ENCODE data around the gene SLC7A6. TPM values are rescaled to one million over a fixed set of nuclear protein-coding genes. Genes with fewer than 3 reads are reported as not detected.
A peak's percentile ranks its signal among the peaks of the same experiment; 100 is the strongest.

The SLC7A6 gene
- total RNA-seq, 6 experiments from 2014 or later, result 1.6 to 9.6 (median 4.5) TPM

GRCh38 chr16:68289202-68289601 lies 24.9 kb downstream of the SLC7A6 start:
- intact Hi-C loops (cut with DNase I), result no loop called here
- H3K36me3 ChIP-seq, result no peaks in the 10 kb centered on the region
- no peak for DNase-seq
- no peak for TF ChIP-seq POLR2A (IDR thresholded peaks at IDR 0.05)
- no peak for TF ChIP-seq CTCF (IDR thresholded peaks at IDR 0.05)
- no peaks in the 10 kb centered on the region for H3K27me3 ChIP-seq
- H3K4me3 ChIP-seq, result no peak overlapping the region
- H3K27ac ChIP-seq, result no peak overlapping the region
- no peaks in the 10 kb centered on the region for H3K9me3 ChIP-seq
- peaks cover 0 to 4% (median 0%) of the 10 kb centered on the region in 4 donors for H3K4me1 ChIP-seq
- WGBS (ENCODE audit: insufficient coverage, low coverage, low lambda C conversion rate, missing lambda C conversion rate), result 100% methylated on average over 1 of the region's 2 CpGs
- ATAC-seq, result no peak

GRCh38 chr16:68289621-68290329 lies 25.4 kb downstream of the SLC7A6 start:
- no peak for DNase-seq
- H3K27me3 ChIP-seq, result no peaks in the 10 kb centered on the region
- 60% methylated on average over 4 of the region's 4 CpGs for WGBS (ENCODE audit: insufficient coverage, low coverage, low lambda C conversion rate, missing lambda C conversion rate)
- H3K9me3 ChIP-seq, result no peaks in the 10 kb centered on the region
- peaks cover 0 to 4% (median 0%) of the 10 kb centered on the region in 4 donors for H3K4me1 ChIP-seq
- H3K36me3 ChIP-seq, result no peaks in the 10 kb centered on the region
- TF ChIP-seq CTCF (IDR thresholded peaks at IDR 0.05) (no peak), POLR2A (IDR thresholded peaks at IDR 0.05) (no peak)
- H3K4me3 ChIP-seq, result no peak overlapping the region
- intact Hi-C loops (cut with DNase I), result no loop called here
- ATAC-seq, result peak in 3 of 4 donors; percentile 30 to 35 (median 32)
- H3K27ac ChIP-seq, result no peak overlapping the region

- TF ChIP-seq POLR2A (IDR thresholded peaks at IDR 0.05), result no peak
- TF ChIP-seq CTCF (IDR thresholded peaks at IDR 0.05), result no peak
- H3K36me3 ChIP-seq, result no peaks in the 10 kb centered on the region
- H3K27me3 ChIP-seq, result no peaks in the 10 kb centered on the region
- no peak for ATAC-seq
- no peak overlapping the region for H3K4me3 ChIP-seq
- no peak overlapping the region for H3K27ac ChIP-seq
- 71% methylated on average over 5 of the region's 6 CpGs for WGBS (ENCODE audit: insufficient coverage, low coverage, low lambda C conversion rate, missing lambda C conversion rate)
- H3K9me3 ChIP-seq, result no peaks in the 10 kb centered on the region
- peaks cover 0 to 1% (median 0%) of the 10 kb centered on the region in 4 donors for H3K4me1 ChIP-seq
- DNase-seq, result no peak
- intact Hi-C loops (cut with DNase I), result no loop called here
Observed at GRCh38 chr16:68290450-68290849, 26.1 kb downstream of the SLC7A6 start.

- no peaks in the 10 kb centered on the region for H3K4me1 ChIP-seq
- no peak overlapping the region for H3K27ac ChIP-seq
- WGBS (ENCODE audit: insufficient coverage, low coverage, low lambda C conversion rate, missing lambda C conversion rate), result no CpG with 5 or more reads among the region's 4 CpGs
- H3K9me3 ChIP-seq, result no peaks in the 10 kb centered on the region
- no peaks in the 10 kb centered on the region for H3K36me3 ChIP-seq
- no peaks in the 10 kb centered on the region for H3K27me3 ChIP-seq
- no peak overlapping the region for H3K4me3 ChIP-seq
- TF ChIP-seq CTCF (IDR thresholded peaks at IDR 0.05) (no peak), POLR2A (IDR thresholded peaks at IDR 0.05) (no peak)
- intact Hi-C loops (cut with DNase I), result no loop called here
- ATAC-seq, result no peak
- DNase-seq, result no peak
Observed at GRCh38 chr16:68291227-68291626, 26.9 kb downstream of the SLC7A6 start.

Data from right lobe of liver (tissue), 6 donors.